H9 (cell line): ENCODE data around the gene VPS9D1. TPM values are rescaled to one million over a fixed set of nuclear protein-coding genes. Genes with fewer than 3 reads are reported as not detected.

Source experiments
- DNase-seq: peaks from one replicate; pipeline ENCODE4 v3.0.0-alpha.2; 2017
- H2AFZ ChIP-seq: one replicate; pipeline ENCODE4 v1.6.1; 2013; ENCODE audit warnings: mild to moderate bottlenecking, low read length, control low read depth, moderate library complexity
- H2AK5ac ChIP-seq: 2 replicates; pipeline ENCODE4 v1.6.1; 2013; ENCODE audit warnings: low read length, control low read depth, mixed read lengths; ENCODE audit not compliant: insufficient read length
- H2BK120ac ChIP-seq: one replicate; pipeline ENCODE4 v1.6.1; 2013; ENCODE audit warnings: low read depth, mild to moderate bottlenecking, low read length, control low read depth, inconsistent platforms; ENCODE audit not compliant: poor library complexity, severe bottlenecking
- H2BK12ac ChIP-seq: 2 replicates; pipeline ENCODE4 v1.6.1; 2013; ENCODE audit warnings: low read length, control low read depth, mixed read lengths, low read depth; ENCODE audit not compliant: insufficient read length
- H2BK15ac ChIP-seq: 2 replicates; pipeline ENCODE4 v1.6.1; 2013; ENCODE audit warnings: low read depth, low read length, control low read depth
- H2BK20ac ChIP-seq: one replicate; pipeline ENCODE4 v1.6.1; 2013; ENCODE audit warnings: low read depth, mild to moderate bottlenecking, low read length, control low read depth, inconsistent platforms; ENCODE audit not compliant: poor library complexity, severe bottlenecking
- H2BK5ac ChIP-seq: 2 replicates; pipeline ENCODE4 v1.6.1; 2013; ENCODE audit warnings: low read length, control low read depth, mixed read lengths; ENCODE audit not compliant: insufficient read length
- H3K14ac ChIP-seq: 2 replicates; pipeline ENCODE4 v1.6.1; 2013; ENCODE audit warnings: low read length, control low read depth; ENCODE audit not compliant: insufficient read depth
- H3K18ac ChIP-seq: 2 replicates; pipeline ENCODE4 v1.6.1; 2013; ENCODE audit warnings: low read depth, mild to moderate bottlenecking, mixed read lengths, low read length, control low read depth; ENCODE audit not compliant: insufficient read length
- H3K23ac ChIP-seq: 2 replicates; pipeline ENCODE4 v1.6.1; 2013; ENCODE audit warnings: low read length, control low read depth, mixed read lengths, low read depth; ENCODE audit not compliant: insufficient read length
- H3K23me2 ChIP-seq: 2 replicates; pipeline ENCODE4 v1.6.1; 2013; ENCODE audit warnings: low read depth, mild to moderate bottlenecking, mixed read lengths, low read length, control low read depth; ENCODE audit not compliant: insufficient read length, poor library complexity, severe bottlenecking
- H3K27ac ChIP-seq: 2 replicates; pipeline ENCODE4 v1.5.1; 2013; ENCODE audit warnings: low read length, control low read depth, mixed read lengths, low read depth; ENCODE audit not compliant: insufficient read length
- H3K27me3 ChIP-seq: 2 replicates; pipeline ENCODE4 v1.6.1; 2013; ENCODE audit warnings: low read length, control low read depth, inconsistent platforms; ENCODE audit not compliant: insufficient read depth
- H3K4ac ChIP-seq: 2 replicates; pipeline ENCODE4 v1.6.1; 2013; ENCODE audit warnings: low read depth, mild to moderate bottlenecking, control low read depth, inconsistent platforms, low read length, moderate library complexity
- H3K4me1 ChIP-seq: 2 replicates; pipeline ENCODE4 v1.6.1; 2013; ENCODE audit warnings: low read length, control low read depth, inconsistent platforms; ENCODE audit not compliant: insufficient read depth
- H3K4me2 ChIP-seq: 2 replicates; pipeline ENCODE4 v1.6.1; 2013; ENCODE audit warnings: low read length, control low read depth, mixed read lengths; ENCODE audit not compliant: insufficient read length, insufficient read depth
- H3K56ac ChIP-seq: 2 replicates; pipeline ENCODE4 v1.6.1; 2013; ENCODE audit warnings: low read depth, mild to moderate bottlenecking, mixed read lengths, low read length, control low read depth; ENCODE audit not compliant: insufficient read length
- H3K79me1 ChIP-seq: 2 replicates; pipeline ENCODE4 v1.6.1; 2013; ENCODE audit warnings: low read depth, mild to moderate bottlenecking, moderate library complexity, low read length, control low read depth, inconsistent platforms; ENCODE audit not compliant: insufficient read depth, poor library complexity, severe bottlenecking
- H3K79me2 ChIP-seq: 2 replicates; pipeline ENCODE4 v1.6.1; 2013; ENCODE audit warnings: low read length, control low read depth, inconsistent platforms; ENCODE audit not compliant: insufficient read depth
- H3K9ac ChIP-seq: 2 replicates; pipeline ENCODE4 v1.6.1; 2013; ENCODE audit warnings: low read length, control low read depth, mixed read lengths; ENCODE audit not compliant: insufficient read length; ENCODE audit errors: extremely low read depth
- H3K9me3 ChIP-seq: one replicate; pipeline ENCODE4 v1.6.1; 2013; ENCODE audit warnings: low read depth, low read length, inconsistent platforms; ENCODE audit not compliant: control insufficient read depth
- H3T11ph ChIP-seq: one replicate; pipeline ENCODE4 v1.6.1; 2013; ENCODE audit warnings: mild to moderate bottlenecking, low read length, control low read depth, inconsistent platforms
- H4K20me1 ChIP-seq: one replicate; pipeline ENCODE4 v1.6.1; 2013; ENCODE audit not compliant: control insufficient read depth, insufficient read length, insufficient read depth
- H4K5ac ChIP-seq: 2 replicates; pipeline ENCODE4 v1.6.1; 2013; ENCODE audit warnings: low read depth, mild to moderate bottlenecking, mixed read lengths, low read length, control low read depth; ENCODE audit not compliant: insufficient read length
- H4K8ac ChIP-seq: replicated peaks from 2 replicates; pipeline ENCODE4 v1.6.1; 2013; ENCODE audit warnings: low read length, control low read depth, mixed read lengths, low read depth; ENCODE audit not compliant: insufficient read length
- H4K91ac ChIP-seq: 2 replicates; pipeline ENCODE4 v1.6.1; 2013; ENCODE audit warnings: low read depth, mild to moderate bottlenecking, moderate library complexity, mixed read lengths, low read length, control low read depth; ENCODE audit not compliant: insufficient read length
- H3K27ac Mint-ChIP-seq, 3 experiments: 2 replicates in 2 of 3; 3 replicates in 1 of 3; pipeline ENCODE4 v1.8.0; 2020 to 2021; ENCODE audit warnings: mixed read lengths in 3 of 3, mild to moderate bottlenecking in 1 of 3, moderate library complexity in 1 of 3
- H3K27me3 Mint-ChIP-seq: 2 replicates; pipeline ENCODE4 v1.8.0; 2021; ENCODE audit warnings: low read depth, mild to moderate bottlenecking, moderate library complexity, mixed read lengths
- H3K36me3 Mint-ChIP-seq, 3 experiments: 2 replicates in 2 of 3; 3 replicates in 1 of 3; pipeline ENCODE4 v1.8.0; 2020 to 2021; ENCODE audit warnings: low read depth in 3 of 3, mixed read lengths in 3 of 3; ENCODE audit not compliant: insufficient read depth in 1 of 3
- H3K4me1 Mint-ChIP-seq, 2 experiments: 2 replicates each; pipeline ENCODE4 v1.8.0; 2020; ENCODE audit warnings: mixed read lengths in 2 of 2
- H3K4me3 Mint-ChIP-seq, 2 experiments: 2 replicates in 1 of 2; 3 replicates in 1 of 2; pipeline ENCODE4 v1.8.0; 2020 to 2021; ENCODE audit warnings: mild to moderate bottlenecking in 2 of 2, mixed read lengths in 2 of 2, moderate library complexity in 1 of 2
- H3K9me3 Mint-ChIP-seq, 2 experiments: 2 replicates in 1 of 2; 3 replicates in 1 of 2; pipeline ENCODE4 v1.8.0; 2020; ENCODE audit warnings: mild to moderate bottlenecking in 2 of 2, mixed read lengths in 2 of 2, moderate library complexity in 1 of 2
- CTCF ChIP-seq: fragments of 200-600 bp; sonication (generic); conservative IDR thresholded peaks from 3 replicates; pipeline ENCODE4 v1.8.0; 2021; ENCODE audit warnings: antibody characterized with exemption, mild to moderate bottlenecking
- WGBS: extraction: QIAGEN DNeasy Blood & Tissue Kit; methylation state at CpG from one replicate; pipeline ENCODE4 v1.1.7; 2013; ENCODE audit warnings: missing lambda C conversion rate, low lambda C conversion rate, mixed read lengths; ENCODE audit not compliant: insufficient read length; ENCODE audit errors: extremely low coverage; 5-methylcytosine and 5-hydroxymethylcytosine counted together
- total RNA-seq: library from RNA; stranded (reverse); gene quantifications from 2 replicates; pipeline ENCODE4 v1.2.1, GENCODE V29; 2021

VPS9D1 gene
- total RNA-seq, 1 experiment from 2014 or later: 6.0 TPM

GRCh38 chr16:89685916-89686315 is 34.8 kb downstream of the VPS9D1 start:
- Mint-ChIP-seq H3K27me3 (peaks cover 3% of the 10 kb centered on the region), H3K9me3 (peaks cover 46 to 50% of the 10 kb centered on the region in 2 experiments), H3K4me3 (peak overlapping the region in 1 of 2 experiments; percentile 62; a peak in 3 of 5 replicates), H3K36me3 (peaks cover 63 to 78% (median 64%) of the 10 kb centered on the region in 3 experiments), H3K27ac (no peak overlapping the region), H3K4me1 (peaks cover 6 to 7% of the 10 kb centered on the region in 2 experiments)
- no peak overlapping the region for H2BK120ac ChIP-seq
- no peak overlapping the region for H3T11ph ChIP-seq
- no CpG with 5 or more reads among the region's 1 CpG for WGBS
- H2BK5ac ChIP-seq: no peak overlapping the region
- H3K9me3 ChIP-seq: peaks cover 27% of the 10 kb centered on the region
- H2AK5ac ChIP-seq: no peak overlapping the region
- no peak overlapping the region for H2BK12ac ChIP-seq
- no peak overlapping the region for H2BK15ac ChIP-seq
- H3K18ac ChIP-seq: no peak overlapping the region
- no peaks in the 10 kb centered on the region for H3K79me2 ChIP-seq
- no peak overlapping the region for H4K5ac ChIP-seq
- no peak for TF ChIP-seq CTCF
- H3K23me2 ChIP-seq: peaks cover 8% of the 10 kb centered on the region
- no peak overlapping the region for H3K56ac ChIP-seq
- no peaks in the 10 kb centered on the region for H3K79me1 ChIP-seq
- no peak overlapping the region for H3K27ac ChIP-seq
- H3K27me3 ChIP-seq: no peaks in the 10 kb centered on the region
- H3K4ac ChIP-seq: no peak overlapping the region
- no peak overlapping the region for H4K91ac ChIP-seq
- no peak for DNase-seq
- H3K4me2 ChIP-seq: no peak overlapping the region
- no peak overlapping the region for H3K14ac ChIP-seq
- H4K8ac ChIP-seq: no peak overlapping the region
- H4K20me1 ChIP-seq: no peaks in the 10 kb centered on the region
- no peak overlapping the region for H3K9ac ChIP-seq
- H2BK20ac ChIP-seq: no peak overlapping the region
- H3K23ac ChIP-seq: no peak overlapping the region
- H2AFZ ChIP-seq: no peak overlapping the region
- no peaks in the 10 kb centered on the region for H3K4me1 ChIP-seq
